Stimulated activated CD4-positive, alpha-beta T cell treated with anti-CD3 and anti-CD28 coated beads, Interleukin-1b, Interleukin-23, amount 100 ng/mL, for 24 hours (primary cell): ENCODE data around the gene CUX1.
"Not testable (repeated sequence)": the region's sequence is repeated elsewhere in the genome, so short reads cannot be mapped to it uniquely, and the experiment has no call there.

Experiments
- DNase-seq, 4 experiments: peaks; one replicate each; pipeline ENCODE4 v3.0.0-alpha.2; 2020; ENCODE audit warnings: low read depth in 4 of 4, low spot score in 1 of 4

The CUX1 gene

GRCh38 chr7:102036958-102037357, 219.5 kb downstream of the CUX1 start:
- no peak for DNase-seq

DNA sequence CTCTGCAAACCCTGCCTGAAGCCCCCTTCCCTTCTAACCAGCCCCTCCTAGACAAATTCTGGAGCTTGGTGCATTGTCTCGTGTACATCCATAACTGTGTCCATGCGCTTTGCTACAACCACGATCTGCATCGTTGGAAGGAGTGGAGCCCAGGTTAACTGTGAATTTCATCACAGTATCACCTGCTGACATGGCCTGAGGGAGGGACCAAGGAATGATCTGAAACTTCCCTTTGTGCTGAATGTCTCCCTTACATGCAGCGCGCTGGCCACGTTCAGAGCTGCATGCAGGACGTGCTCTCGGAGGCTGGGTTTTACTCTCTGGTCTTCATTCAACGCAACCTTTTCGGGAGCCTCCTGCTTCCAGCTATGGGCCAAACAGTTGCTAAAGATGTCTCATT, 222.3 kb downstream of the CUX1 start:
- no peak for DNase-seq

- no peak for DNase-seq
Measured at GRCh38 chr7:102040569-102040968, 223.1 kb downstream of the CUX1 start.

DNA sequence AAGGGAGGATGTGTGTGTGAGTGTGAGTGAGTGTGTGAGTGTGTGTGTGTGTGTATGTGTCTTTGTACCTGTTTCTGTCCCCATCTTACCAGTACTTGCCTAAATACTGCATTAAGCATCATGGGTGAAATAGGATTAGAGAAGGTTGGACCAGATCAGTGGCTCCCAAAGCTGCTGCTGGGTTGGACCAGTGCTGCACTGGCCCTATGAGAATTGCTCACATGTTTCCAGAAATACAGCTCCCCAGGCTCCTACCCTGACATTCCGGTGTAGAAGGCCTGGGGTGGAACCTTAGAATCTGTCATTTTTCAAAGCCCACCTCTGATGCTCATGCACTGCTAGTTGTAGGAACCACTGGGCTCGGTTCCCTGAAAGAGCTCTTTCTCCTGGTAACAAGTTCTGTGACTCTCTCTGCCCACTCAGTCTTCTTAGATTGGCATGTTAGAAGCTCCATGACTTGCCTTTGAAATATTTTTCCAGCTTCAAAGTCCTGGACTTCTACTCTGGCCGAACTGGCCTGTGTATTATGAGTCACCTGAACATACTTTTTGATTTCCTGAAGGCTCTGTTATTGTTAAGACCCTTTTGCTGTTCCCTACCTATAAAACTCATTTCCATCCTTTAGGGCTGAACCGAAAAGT, 224.7 kb downstream of the CUX1 start:
- DNase-seq = no peak

DNA sequence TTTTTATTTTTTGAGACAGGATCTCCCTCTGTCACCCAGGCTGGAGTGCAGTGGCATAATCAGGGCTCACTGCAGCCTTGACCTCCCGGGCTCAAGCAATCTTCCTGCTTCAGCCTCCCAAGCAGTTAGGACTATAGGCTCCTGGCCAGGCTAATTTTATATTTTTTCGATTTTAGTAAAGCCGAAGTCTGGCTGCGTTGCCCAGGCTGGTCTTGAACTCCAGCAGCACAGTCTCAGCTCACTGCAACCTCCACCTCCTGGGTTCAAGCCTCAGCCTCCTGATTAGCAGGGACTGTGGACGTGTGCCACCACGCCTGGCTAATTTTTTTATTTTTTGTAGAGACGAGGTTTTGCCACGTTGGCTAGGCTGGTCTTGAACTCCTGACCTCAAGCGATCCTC, 225.4 kb downstream of the CUX1 start:
- not testable (repeated sequence) for DNase-seq

GRCh38 chr7:102044641-102044983, 227.2 kb downstream of the CUX1 start:
- no peak for DNase-seq

- DNase-seq = no peak
Measured at GRCh38 chr7:102044984-102045673, 227.7 kb downstream of the CUX1 start.

DNA sequence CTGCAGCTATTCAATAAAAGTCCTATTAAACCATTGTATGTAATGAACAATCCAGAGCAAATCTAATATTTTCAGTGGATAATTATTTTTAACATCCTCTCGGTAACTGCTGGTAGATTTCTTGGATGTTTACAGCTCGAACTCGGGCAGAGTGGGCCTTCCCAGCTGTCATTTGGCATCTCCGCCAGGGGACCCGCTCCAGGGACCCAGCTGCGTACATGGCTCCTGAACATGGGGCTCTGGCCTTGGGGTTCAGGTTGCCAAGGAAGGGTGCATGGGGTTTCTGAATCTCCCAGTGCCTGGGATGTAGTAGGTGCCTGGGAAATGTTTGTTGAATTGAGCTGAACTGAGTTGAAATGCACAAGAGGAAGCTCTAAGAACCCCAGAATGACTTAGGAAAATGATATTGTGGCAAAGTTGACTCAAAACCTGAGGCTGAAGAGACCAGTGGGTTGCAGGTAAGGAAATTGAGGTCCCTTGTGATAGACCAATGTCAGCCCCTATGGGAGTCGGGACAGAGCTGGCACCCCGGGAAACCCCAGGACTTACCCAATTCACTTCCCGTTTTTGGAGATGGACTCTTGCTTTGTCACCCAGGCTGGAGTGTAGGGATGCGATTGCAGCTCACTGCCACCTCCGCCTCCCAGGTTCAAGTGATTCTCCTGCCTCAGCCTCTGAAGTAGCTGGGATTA, 228.4 kb downstream of the CUX1 start:
- DNase-seq = no peak

GRCh38 chr7:102046373-102047117, 229.1 kb downstream of the CUX1 start:
- no peak for DNase-seq

DNA sequence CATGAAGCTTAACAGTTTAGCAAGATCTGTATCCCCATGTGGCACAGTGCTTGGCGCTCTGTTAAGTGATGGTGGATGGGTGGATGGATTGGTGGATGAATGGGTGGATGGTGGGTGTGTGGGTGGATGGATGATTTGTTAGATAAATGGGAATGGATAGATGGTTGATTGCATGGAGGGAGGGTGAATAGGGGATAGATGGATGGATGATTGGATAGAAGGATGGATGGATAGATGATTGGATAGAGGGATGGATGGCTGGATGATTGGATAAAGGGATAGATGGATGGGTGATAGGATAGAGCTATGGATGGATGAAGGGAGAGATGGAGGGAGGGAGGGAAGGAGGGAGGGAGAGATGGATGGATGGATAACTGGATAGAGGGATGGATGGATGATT, 229.7 kb downstream of the CUX1 start:
- no peak for DNase-seq

DNA sequence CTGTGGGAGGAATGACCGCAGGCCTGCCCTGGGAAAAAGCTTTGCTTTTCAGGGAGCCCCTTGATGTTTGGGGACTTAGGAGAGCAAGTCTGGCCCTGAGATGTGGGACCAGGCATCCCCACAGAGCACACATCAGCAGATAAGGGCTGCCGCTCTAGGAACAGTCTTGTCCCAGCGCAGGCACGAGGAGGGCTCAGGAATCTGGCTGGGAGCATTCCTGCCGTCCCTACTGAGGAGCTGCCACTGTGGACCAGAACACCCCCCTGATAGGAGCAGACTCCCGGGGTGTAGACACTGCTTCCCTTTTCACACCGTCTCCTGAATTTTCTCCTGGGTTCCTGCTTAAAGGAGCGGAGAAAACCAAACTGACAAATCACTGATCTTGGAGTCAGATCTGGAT, 232.3 kb downstream of the CUX1 start:
- DNase-seq = no peak

- DNase-seq = no peak
Measured at GRCh38 chr7:102050864-102051460, 233.5 kb downstream of the CUX1 start.

DNA sequence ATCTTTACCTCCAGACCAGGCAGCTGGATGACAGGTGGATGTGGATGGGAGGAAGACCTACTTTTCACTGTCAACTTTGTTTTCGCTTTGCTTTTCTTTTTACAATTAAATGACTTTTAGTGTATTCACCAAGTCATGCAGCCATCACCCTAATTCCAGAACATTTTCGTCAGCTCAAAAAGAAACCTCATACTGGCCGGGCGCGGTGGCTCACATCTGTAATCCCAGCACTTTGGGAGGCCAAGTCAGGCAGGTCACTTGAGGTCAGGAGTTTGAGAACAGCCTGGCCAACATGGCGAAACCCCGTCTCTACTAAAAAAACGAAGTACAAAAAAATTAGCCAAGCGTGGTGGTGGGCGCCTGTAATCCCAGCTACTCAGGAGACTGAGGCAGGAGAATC, 234.3 kb downstream of the CUX1 start:
- DNase-seq = not testable (repeated sequence)

GRCh38 chr7:102054158-102054557, 236.7 kb downstream of the CUX1 start:
- no peak for DNase-seq

DNA sequence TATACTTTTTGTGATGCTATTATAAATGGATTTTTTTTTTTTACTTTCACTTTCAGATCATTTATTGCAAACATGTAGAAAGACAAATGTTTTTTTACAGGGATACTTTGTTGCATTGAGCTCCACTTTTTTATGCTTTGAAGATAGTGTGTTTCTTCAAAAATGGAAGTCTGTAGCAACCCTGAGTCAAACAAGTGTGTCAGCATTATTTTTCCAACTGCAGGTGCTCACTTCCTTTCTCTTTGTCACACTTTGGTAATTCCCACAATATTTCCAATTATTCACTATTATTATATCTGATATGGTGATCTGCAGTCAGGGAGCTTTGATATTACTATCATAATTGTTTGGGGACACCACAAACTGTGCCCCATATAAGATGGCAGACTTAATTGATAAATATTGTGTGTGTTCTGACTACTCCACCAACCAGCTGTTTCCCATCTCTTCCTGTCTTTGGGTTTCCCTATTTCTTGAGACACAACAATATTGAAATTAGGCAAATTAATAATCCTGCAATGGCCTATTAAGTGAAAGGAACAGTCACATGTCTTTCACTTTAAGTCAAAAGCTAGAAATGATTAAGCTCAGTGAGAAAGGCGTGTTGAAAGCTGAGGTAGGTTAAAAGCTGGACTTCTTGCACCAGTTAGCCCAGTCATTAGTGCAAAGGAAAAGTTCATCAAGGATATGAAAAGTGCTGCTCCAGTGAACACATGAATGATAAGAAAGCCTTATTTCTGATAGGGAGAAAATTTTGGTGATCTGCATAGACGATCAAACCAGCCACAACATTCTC, 238.0 kb downstream of the CUX1 start:
- DNase-seq = no peak

DNA sequence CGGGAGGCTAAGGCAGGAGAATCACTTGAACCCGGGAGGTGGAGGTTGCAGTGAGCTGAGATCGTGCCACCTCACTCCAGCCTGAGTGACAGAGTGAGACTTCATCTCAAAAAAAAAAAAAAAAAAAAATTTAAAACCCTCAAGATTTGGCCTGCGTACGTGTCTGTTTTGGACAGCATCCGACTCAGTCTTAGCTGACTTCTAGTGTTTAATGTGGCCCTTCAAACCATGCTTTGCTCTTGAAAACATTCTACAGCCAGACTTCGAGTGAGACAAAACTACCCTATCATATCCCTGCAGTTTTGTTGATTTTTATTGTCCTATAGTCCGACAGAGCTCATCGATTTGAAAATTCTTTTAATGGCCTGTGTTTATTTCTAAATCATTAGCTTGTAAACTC, 242.1 kb downstream of the CUX1 start:
- no peak for DNase-seq

GRCh38 chr7:102061354-102061945, 244.0 kb downstream of the CUX1 start:
- DNase-seq = no peak

DNA sequence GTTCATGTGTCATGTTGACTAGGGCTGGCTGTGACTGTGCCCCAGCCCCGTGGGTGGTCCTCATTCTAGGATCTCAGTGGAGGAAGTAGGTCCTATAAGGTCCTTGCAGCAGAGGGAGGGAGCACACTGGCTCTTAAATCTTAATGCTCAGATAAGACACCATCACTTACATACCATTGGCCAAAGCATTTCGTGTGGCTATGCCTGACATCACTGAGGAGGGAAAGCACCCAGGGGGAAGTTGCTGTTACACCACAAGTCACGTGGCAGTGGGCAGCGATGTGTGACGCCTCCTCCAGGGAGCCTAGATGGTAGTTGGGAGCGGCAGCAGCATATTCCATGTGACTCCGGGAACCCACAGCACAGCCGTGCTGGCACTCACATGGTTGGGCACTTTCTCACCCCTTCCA, 244.6 kb downstream of the CUX1 start:
- DNase-seq = no peak

- DNase-seq = no peak
Measured at GRCh38 chr7:102063690-102064180, 246.3 kb downstream of the CUX1 start.
